ENCODE results near the gene FAM184A.

GRCh38 chr6:119036081-119036480 lies 42.4 kb downstream of the FAM184A start:
- TF ChIP-seq CTCF (IDR thresholded peaks at IDR 0.05) (no peak), POLR2AphosphoS5 (IDR thresholded peaks at IDR 0.05; ENCODE audit: low read depth, low read length) (no peak), TCF7L2 (IDR thresholded peaks at IDR 0.05; ENCODE audit: low read depth, low read length) (no peak), SIN3A (IDR thresholded peaks at IDR 0.05; ENCODE audit: borderline replicate concordance, insufficient read depth, low read depth, low read length) (no peak)
- TF ChIP-seq, protein P1, sequence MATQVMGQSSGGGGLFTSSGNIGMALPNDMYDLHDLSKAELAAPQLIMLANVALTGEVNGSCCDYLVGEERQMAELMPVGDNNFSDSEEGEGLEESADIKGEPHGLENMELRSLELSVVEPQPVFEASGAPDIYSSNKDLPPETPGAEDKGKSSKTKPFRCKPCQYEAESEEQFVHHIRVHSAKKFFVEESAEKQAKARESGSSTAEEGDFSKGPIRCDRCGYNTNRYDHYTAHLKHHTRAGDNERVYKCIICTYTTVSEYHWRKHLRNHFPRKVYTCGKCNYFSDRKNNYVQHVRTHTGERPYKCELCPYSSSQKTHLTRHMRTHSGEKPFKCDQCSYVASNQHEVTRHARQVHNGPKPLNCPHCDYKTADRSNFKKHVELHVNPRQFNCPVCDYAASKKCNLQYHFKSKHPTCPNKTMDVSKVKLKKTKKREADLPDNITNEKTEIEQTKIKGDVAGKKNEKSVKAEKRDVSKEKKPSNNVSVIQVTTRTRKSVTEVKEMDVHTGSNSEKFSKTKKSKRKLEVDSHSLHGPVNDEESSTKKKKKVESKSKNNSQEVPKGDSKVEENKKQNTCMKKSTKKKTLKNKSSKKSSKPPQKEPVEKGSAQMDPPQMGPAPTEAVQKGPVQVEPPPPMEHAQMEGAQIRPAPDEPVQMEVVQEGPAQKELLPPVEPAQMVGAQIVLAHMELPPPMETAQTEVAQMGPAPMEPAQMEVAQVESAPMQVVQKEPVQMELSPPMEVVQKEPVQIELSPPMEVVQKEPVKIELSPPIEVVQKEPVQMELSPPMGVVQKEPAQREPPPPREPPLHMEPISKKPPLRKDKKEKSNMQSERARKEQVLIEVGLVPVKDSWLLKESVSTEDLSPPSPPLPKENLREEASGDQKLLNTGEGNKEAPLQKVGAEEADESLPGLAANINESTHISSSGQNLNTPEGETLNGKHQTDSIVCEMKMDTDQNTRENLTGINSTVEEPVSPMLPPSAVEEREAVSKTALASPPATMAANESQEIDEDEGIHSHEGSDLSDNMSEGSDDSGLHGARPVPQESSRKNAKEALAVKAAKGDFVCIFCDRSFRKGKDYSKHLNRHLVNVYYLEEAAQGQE (IDR thresholded peaks at IDR 0.05; ENCODE audit: insufficient read depth in 1 of 2, low read depth in 2 of 2, low read length in 1 of 2), result no peak
